NCI-H2029 treated with DMSO at 0.1 percent for 48 hours (cell line): ENCODE results near the gene TRAPPC1.

Source experiments
- DNase-seq: peaks from one replicate; lab custom pipeline; 2025; lab: John Stamatoyannopoulos, UW

TRAPPC1 gene

DNA sequence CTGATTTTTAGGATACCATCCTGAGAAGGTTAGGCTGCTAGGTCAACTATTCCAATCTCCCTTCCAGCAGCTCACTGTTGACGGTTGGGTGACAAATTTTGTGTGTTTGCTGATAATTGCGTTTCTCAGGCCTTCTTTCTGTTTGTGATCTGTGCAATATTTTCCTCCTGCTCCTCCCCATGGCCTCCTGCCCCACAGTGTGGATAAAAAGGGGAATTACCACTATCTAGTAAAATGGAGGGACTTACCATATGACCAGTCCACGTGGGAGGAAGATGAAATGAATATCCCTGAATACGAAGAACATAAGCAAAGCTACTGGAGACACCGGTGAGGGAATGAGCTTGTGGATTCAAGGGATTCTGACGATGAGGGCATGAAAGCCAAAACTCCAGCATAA, 34.0 kb downstream of the TRAPPC1 start:
- DNase-seq, result no peak

DNA sequence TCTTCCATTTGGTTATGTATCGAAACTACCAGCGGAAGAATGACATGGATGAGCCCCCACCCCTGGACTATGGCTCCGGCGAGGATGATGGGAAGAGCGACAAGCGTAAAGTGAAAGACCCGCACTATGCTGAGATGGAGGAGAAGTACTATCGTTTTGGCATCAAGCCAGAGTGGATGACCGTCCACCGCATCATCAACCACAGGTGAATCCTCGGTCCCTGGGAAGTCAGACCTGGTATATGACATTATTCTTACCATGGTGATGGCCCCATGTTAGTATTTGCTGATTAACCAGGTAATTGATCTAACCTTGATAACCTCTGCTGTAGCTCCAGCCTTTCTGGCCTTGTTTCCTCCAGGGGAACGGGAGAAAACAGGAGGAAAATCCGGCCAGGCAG, 34.7 kb downstream of the TRAPPC1 start:
- no peak for DNase-seq

DNA sequence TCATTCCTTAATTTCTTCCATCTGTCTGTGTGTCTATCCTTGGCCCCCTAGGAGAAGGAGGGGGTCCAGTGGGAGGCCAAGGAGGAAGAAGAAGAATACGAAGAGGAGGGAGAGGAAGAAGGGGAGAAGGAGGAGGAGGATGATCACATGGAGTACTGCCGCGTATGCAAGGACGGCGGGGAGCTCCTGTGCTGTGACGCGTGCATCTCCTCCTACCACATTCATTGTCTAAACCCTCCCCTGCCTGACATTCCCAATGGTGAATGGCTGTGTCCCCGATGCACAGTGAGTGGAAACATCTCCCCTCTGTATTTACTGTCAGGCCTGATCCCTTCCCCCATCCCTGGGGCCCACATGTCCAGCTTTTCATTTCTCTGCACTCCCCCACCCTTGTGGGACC, 36.9 kb downstream of the TRAPPC1 start:
- DNase-seq, result no peak

DNA sequence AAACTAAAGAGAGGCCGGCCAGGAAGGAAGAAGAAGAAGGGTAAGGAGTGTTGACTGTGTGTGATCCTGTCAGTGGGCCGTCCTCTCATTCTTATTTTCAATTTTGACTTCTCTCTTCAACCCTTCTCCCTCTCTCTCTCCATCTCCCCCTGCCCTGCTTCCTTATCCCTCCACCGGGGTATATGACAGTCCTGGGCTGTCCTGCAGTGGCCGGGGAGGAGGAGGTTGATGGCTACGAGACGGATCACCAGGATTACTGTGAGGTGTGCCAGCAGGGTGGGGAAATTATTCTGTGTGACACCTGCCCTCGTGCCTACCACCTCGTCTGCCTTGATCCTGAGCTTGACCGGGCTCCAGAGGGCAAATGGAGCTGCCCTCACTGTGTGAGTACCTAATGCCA, 37.5 kb downstream of the TRAPPC1 start:
- no peak for DNase-seq

DNA sequence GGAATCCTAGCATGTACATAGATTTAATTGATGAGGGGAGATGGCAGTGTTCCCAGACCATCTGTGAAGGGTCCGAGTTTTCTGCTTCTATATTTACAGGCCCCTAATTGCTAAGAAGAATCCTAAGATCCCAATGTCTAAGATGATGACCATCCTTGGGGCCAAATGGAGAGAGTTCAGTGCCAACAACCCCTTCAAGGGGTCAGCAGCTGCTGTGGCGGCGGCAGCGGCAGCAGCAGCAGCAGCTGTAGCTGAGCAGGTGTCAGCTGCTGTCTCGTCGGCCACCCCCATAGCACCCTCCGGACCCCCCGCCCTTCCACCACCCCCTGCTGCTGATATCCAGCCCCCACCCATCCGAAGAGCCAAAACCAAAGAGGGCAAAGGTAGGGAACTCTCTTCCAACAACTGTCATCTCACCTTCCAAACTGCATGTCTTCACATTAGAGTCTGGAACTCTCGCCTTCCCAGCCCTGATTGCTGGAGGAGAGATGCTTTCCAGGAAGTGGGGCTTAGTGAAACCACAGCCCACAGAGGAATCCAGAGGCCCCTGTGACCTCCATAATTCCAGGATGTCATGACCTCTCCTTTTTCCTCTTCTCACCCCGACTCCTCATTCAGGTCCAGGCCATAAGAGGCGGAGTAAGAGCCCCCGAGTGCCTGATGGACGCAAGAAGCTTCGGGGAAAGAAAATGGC, 38.4 kb downstream of the TRAPPC1 start:
- no peak for DNase-seq

DNA sequence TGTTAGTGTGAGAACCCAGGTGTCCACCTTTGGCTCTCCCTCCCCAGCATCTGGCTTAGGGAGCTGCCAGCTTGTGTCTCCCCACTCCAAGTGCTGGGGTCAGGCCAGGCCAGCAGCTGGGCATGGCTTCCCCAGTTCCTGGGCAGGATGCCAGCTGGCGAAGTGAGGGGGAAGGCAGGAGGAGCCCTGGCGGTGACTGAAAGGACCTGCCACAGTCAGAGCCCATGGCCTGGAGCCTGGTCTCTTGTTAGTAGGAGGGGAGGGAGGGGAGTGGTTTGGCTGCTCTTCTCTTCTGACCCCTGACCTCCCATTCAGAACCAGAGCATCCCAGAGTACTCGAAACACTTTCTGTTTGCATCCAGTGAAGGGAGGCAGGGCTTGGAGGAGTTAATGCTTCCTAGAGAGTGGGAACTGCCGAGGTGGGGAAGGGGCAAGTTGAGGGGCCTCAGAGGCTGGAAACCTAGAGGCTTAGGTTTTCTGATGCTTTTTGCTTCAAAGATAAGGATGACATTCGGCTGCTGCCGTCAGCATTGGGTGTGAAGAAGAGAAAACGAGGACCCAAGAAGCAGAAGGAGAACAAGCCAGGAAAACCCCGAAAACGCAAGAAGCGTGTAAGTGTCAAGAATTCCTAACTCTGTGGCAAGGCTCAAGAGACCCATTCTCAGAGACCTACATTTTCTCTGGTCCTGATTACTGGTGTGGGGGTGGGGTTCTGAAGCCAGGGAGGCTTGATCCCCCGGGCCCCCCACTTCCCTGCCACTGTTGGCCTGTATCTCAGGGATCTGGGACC, 42.4 kb downstream of the TRAPPC1 start:
- DNase-seq, result peak; percentile 72

DNA sequence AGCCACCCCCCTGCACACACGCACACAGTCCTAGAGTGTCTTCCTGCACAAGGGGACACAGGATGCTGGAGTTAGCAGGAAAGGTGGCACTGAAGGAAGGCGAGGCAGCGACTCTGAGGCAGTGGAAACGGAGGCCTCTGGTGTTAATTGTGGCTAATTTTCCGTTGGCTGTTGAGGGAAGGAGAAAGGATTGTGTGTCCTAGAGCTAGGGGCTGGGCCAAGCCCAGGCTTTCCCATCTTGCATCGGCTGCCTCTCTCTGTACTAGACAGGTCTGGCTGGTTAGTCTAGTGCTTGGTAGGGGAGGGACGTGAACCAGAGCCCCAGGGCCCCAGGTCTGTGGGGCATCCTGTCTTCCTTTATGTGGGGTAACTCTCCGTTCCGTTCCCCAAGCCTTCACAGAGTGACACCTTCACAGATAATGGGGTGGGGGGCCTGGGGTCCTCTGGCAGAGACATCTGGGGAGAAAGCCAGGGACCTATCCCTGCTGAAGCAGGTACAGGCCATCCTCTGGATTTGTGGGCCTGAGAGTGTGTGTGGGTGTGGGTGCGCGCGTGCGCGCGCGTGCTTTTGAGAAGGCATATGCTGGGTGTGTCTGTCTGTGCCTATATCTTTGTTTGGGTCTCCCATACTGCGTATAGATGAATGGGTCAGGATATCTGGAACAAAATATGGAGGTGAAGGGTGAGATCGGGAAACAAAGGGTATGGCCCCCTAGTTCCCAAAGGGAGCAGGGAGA, 43.4 kb downstream of the TRAPPC1 start, which contains the start of gene CHD3:
CHD3 (plus strand) TSS at position 606 of the 737 bp plus-strand sequence. CDS start 212 bp downstream, outside the sequence.
- no peak for DNase-seq

DNA sequence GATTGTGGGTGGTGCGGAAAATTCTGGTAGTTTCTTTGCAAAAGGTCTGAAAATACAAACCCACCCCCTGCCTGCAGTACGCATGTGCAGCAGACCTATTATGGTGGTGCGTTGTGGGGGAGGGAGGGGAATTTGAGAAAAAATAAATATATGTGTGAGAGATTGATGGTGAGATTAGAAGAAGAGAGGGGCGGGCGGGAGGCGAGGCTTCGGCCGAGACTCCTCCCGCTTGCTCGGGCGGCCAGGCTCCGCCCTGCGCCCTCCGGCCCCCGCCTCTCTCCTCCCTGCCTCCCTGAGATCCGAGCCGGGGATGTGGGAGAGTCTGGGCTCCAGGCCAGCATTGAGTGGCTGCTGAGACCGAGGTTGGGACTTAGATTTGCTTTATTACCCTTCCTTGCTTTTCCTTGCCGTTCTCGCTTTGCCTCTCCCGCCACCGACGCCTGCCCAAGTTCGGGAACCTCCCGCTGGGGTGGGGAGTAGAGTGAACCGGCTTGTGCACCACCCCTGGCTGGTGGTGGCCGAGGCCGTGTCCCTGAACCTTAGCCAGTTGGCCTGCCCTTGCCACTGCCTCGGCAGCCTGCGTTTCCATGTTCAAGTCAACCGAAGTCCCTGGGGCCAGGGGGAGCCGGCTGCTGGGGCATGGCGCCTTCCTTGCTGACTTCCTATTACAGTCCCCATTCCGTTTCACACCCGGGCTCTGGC, 44.1 kb downstream of the TRAPPC1 start:
- peak; percentile 85 for DNase-seq

DNA sequence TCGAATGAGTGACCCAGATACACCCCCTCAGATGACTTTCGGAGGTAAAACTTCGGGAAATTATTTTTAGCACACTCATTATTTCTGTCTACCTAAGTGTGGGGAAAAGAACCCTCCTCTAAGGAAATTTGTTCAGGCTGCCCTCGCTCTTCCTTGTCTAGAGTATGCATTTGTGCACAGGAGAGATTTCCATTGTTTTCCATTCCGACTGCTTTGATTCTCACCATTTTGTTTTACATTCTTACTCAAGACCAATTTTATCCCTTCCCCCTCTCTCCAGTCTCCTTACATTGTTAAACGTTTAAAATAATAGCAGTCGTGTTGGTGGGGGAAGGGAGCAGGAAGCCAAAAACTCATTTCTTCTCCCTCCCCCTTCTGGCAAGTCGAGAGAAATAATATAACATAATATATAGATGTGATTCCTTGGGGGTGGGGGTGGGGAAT, 44.7 kb downstream of the TRAPPC1 start:
- DNase-seq, result peak; percentile 65

DNA sequence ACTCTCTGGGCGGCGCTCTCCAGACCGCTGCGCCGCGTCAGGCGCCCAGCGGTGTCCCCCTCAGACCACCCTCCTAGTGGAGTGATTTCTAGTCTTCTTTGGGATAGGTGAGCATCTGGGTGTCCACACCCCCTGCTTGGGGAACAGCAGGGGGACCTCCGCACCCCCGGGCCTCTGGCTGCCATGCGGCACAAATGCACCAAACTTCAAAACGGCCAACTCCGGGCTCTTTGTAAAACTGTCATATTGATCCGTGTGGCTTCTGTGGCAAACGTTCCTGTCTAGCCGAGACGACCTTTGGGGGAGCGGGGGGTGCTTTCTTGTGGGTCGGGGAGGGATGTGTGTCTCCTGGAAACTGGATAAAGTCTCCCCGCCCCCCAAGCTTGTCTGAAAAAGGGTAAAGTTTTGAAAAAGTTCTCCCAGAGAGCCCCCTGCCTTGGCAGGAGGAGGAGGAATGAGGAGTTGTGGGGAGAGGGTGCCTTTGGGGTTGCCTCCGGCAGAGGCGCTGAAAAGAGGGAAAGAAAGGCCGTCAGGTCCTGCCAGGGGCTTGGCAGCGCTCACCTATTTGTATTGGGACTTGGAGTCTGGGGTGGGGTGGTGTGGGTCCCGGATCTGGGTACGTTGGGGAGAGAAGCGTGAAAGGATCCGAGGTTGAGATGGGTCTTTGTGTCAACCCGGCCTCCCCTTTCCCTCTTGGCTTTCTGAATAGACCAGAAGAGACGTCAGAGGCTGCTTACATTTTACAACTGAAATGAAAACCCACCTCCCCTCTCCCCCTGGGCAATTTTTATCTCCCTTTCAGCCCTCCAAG, 45.3 kb downstream of the TRAPPC1 start:
- DNase-seq, result peak; percentile 16

DNA sequence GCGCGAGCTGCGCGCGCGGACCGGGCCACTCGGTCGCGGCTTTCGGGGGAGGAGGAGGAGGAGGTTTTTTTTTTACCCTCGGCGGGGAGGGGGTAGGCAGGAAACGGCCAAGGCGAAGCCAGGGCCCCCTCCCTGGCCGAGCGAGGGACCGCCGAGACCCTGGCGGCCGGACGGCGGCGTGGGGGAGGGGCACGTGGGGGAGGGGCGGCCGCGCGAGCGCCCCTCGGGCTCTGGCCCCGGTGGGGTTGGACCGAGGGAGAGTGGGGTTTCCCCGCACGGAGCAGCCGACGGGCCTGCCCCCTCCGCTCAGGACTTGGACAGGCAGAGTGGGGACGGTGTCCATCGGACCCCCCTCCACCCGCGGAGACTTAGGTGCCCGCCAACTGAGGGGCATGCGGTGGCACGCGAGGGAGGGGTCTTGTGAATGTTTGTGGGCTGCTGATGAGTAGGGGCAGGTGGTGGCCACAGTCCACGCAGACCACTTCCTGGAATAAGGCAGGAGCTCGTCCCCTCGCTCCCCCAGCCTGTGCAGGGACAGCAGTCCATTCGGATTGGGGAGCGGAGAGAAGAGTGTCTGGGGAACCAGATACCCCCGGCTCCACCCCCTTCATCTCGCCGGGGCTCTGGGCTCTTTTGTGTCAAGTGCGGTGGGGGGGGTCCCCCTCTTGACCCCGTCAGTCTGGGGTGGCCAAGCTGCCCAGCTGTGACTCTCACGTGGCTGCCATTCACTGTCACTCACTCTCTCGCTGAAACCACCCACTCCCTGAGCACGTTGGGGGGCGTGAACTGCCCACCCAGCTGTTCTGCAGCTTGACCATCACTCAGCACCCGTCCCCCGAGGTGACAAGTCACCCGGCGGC, 46.1 kb downstream of the TRAPPC1 start:
- no peak for DNase-seq

DNA sequence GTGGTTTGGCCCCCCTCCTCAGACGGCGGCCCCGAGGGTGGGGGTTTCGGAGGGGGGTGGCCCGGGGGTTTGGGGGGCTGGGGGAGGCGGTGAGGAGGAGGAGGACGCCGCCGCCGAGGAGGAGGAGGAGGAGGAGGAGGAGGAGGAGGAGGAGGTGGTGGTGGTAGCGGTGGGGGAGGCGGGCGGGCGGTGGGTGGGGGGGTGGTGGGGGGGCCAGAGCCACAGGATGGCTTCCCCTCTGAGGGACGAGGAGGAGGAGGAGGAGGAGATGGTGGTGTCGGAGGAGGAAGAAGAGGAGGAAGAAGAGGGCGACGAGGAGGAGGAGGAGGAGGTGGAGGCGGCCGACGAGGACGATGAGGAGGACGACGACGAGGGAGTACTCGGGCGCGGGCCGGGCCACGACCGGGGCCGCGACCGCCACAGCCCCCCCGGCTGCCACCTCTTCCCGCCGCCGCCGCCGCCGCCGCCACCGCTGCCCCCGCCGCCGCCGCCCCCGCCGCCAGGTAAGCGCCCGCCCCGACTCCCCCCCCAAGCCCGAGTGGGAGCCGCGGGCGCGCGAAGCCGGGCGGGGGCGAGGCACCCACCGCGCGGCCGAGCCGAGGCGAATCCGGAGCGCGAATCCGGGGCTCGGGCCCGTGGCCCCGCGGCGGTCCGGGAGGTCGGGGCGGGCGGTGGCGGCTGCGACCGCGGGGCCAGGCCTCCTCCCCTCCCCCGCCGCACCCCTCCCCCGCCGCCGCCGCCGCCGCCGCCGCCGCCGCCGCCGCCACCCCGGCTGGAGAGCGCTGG, 47.0 kb downstream of the TRAPPC1 start:
- DNase-seq, result no peak

DNA sequence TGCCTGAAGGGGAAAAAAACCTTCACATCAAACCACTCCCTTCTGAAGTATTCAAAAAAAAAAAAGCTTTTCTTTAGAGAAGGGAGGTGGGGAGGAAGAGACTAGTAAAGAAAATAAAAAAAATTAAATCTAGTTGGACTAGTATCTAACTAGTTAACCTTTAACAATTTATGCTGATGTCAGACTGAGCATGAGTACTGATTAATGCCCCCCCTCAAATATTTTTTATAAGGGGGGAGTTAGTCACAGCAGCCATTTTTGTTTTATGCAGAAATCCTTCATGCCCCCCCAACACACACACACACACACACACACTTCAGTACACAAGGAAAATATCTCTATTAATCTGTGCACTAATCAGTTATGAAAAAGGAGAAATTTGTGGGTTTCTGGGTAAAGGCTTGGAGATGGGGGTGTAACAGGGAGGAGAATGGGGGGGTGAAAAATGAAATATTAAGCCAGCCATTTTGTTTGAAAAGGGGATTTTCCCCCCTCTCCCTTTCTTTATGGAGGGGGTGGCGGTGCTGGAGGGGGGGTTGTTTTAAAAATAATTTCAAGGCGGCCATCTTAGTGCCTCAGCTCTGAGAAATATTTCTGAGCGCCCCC, 47.9 kb downstream of the TRAPPC1 start:
- DNase-seq, result no peak

DNA sequence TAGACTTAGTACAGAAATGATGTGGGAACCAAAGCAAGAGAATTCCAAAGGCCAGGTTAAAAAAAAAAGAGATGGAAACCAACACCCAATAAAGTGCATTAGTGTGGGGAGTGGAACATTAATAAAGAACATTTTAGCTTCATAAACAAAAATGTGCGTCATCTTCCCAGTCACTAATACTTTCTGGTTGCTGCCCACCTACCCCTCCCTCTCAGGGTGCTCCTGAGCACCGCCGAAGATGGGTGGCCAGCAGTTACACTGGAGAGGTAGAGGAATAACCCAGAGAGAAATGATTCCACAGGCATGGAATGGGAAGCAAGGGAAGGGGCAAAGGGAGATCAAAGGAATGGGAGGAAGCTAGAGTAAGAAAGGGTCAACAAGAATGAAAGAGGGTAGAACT, 49.1 kb downstream of the TRAPPC1 start:
- no peak for DNase-seq

DNA sequence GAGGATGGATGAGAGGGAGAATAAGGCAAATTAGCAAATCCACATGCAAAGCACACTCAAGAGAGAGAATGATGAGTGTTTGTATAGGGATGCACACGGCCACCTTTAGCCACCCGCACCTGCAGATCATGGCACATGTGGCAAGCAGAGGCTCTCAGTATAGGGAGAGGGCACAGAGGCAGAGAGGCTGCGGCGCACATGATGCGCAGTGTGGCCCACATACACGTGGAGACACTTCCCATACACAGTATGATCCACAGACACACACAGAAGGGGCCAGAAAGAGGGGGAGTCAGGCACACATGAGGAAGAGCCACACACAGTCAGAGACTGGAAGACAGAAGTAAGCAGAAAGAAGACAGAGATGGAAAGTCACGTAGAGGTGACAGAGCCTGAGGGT, 49.7 kb downstream of the TRAPPC1 start:
- DNase-seq, result no peak

DNA sequence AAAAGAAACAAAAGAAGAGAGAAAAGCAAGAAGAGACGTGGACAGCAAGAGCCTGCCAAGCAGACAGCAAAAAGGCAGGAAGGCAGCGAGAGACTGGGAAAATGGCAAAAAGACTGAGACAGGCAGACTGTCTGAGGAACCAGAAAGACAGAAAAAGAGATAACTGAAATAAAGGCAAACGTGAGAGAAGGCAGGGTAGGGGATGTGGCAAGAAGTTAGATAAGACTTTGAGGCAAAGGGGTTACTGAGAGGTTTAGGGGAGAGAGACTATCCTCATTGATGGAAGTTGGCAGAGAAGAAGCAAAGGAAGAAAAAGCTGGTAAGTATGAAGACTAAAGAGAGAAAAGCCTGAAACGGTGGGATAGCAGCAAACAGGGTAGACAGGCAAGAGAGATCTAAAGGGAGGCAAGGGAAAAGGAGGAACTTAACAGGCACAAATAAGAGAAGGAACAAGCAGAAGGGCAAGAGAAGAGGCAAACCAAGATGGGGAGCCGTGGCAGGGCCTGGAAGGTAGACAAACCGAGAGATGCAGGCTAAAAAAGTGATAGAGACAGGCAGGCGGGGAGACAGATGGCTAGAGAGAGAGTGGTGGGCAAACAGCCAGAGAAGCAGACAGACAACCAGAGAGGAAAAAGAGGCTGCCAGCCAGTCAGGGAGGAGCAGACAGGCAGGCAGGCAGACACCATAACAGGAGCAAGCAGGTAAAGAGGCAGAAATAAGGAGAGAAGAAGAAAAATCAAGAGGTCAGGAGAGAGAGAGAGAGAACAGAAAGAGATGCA, 50.3 kb downstream of the TRAPPC1 start:
- peak; percentile 61 for DNase-seq
